Nephron progenitor cell (in vitro differentiated cells): ENCODE measurements around the gene CAMTA1.

Experiments
- DNase-seq: peaks from one replicate; pipeline ENCODE4 v3.0.0; 2021
- H3K27ac Mint-ChIP-seq: 2 replicates; pipeline ENCODE4 v1.8.0; 2021; ENCODE audit warnings: mild to moderate bottlenecking, moderate library complexity, mixed read lengths
- H3K27me3 Mint-ChIP-seq: 2 replicates; pipeline ENCODE4 v1.8.0; 2021; ENCODE audit warnings: mild to moderate bottlenecking, low read depth, mixed read lengths; ENCODE audit not compliant: poor library complexity
- H3K36me3 Mint-ChIP-seq: 2 replicates; pipeline ENCODE4 v1.8.0; 2021; ENCODE audit warnings: low read depth, mixed read lengths
- H3K4me1 Mint-ChIP-seq: 2 replicates; pipeline ENCODE4 v1.8.0; 2021; ENCODE audit warnings: mixed read lengths
- H3K4me3 Mint-ChIP-seq: 2 replicates; pipeline ENCODE4 v1.8.0; 2021; ENCODE audit warnings: mild to moderate bottlenecking, moderate library complexity, mixed read lengths
- H3K9me3 Mint-ChIP-seq: 2 replicates; pipeline ENCODE4 v1.8.0; 2021; ENCODE audit warnings: mild to moderate bottlenecking, moderate library complexity, mixed read lengths
- TF ChIP-seq, protein P1 (sequence below): fragments of 200-600 bp; sonication (generic); IDR thresholded peaks from 2 replicates; pipeline ENCODE4 v1.5.0; 2021; ENCODE audit warnings: antibody characterized with exemption

CAMTA1 gene

DNA sequence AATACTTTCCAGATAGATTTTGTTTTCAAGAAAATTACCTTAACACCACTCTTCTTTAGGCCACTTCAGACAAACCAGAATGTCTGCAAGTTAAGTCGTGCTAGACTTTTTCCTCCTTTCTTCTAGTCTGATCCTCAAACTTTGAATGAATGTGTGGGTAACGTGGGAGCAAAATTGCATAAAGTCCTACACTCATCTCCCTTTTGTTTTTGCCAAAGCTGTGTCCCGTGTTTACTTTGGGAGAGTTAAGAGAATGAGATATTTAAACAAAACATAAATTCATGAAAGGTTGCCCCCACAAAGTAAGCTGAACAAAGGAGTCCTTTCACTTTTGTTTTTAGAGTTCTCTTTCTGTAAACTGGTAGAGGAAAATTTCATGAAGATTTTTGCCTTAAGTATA, 969.0 kb downstream of the CAMTA1 start:
- Mint-ChIP-seq H3K4me3 (no peak overlapping the region), H3K36me3 (no peaks in the 10 kb centered on the region), H3K4me1 (peaks cover 36% of the 10 kb centered on the region), H3K27ac (no peak overlapping the region), H3K9me3 (no peaks in the 10 kb centered on the region), H3K27me3 (peaks cover 2% of the 10 kb centered on the region)
- TF ChIP-seq, protein P1, sequence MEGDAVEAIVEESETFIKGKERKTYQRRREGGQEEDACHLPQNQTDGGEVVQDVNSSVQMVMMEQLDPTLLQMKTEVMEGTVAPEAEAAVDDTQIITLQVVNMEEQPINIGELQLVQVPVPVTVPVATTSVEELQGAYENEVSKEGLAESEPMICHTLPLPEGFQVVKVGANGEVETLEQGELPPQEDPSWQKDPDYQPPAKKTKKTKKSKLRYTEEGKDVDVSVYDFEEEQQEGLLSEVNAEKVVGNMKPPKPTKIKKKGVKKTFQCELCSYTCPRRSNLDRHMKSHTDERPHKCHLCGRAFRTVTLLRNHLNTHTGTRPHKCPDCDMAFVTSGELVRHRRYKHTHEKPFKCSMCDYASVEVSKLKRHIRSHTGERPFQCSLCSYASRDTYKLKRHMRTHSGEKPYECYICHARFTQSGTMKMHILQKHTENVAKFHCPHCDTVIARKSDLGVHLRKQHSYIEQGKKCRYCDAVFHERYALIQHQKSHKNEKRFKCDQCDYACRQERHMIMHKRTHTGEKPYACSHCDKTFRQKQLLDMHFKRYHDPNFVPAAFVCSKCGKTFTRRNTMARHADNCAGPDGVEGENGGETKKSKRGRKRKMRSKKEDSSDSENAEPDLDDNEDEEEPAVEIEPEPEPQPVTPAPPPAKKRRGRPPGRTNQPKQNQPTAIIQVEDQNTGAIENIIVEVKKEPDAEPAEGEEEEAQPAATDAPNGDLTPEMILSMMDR, result no peak
- no peak for DNase-seq

DNA sequence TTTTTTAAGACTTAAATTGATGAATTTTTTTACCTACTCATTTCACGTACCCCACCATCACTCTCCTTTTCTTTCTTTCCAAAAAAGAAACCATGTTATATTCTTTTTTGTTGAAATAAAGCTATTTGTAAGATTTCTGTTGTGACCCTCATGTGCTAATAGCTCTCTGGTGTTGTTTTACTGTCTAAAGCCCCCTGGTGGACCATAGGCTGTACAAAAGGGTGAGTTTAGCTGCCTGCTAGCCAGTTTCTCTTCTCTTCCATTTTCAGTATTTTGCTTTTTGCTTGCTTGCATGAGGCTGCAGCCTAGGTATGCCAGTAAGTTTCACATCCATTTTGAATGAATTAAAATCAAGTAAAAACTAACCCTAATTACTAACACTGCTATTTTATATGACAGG, 970.2 kb downstream of the CAMTA1 start:
- no peaks in the 10 kb centered on the region for H3K36me3 Mint-ChIP-seq
- no peak for DNase-seq
- H3K9me3 Mint-ChIP-seq, result no peaks in the 10 kb centered on the region
- TF ChIP-seq, protein P1, result peak; percentile 44
- H3K27me3 Mint-ChIP-seq, result peaks cover 2% of the 10 kb centered on the region
- peaks cover 36% of the 10 kb centered on the region for H3K4me1 Mint-ChIP-seq
- no peak overlapping the region for H3K4me3 Mint-ChIP-seq
- H3K27ac Mint-ChIP-seq, result peak overlapping the region; percentile 50

DNA sequence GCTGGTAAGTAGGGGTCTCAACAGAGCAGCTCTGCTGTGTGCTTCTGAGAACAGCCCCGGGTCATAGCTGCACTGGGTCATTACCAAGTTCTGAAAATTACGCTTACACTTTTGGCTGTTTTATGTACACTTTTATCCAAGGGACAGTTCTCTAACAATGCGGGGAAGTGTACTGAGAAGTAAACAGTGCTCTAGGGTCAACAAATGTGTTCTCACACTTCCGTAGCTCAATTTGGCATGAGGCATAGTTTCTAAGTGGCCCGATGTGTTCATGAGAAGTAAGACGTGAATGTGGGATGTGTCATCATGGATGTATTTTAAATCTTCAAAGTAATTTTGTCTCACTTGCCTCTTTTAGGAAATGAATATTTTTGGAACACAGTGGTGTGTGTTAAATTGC, 975.0 kb downstream of the CAMTA1 start:
- DNase-seq, result no peak
- TF ChIP-seq, protein P1, result no peak
- peaks cover 10% of the 10 kb centered on the region for H3K4me1 Mint-ChIP-seq
- no peak overlapping the region for H3K4me3 Mint-ChIP-seq
- H3K9me3 Mint-ChIP-seq, result no peaks in the 10 kb centered on the region
- no peaks in the 10 kb centered on the region for H3K36me3 Mint-ChIP-seq
- no peak overlapping the region for H3K27ac Mint-ChIP-seq
- no peaks in the 10 kb centered on the region for H3K27me3 Mint-ChIP-seq

DNA sequence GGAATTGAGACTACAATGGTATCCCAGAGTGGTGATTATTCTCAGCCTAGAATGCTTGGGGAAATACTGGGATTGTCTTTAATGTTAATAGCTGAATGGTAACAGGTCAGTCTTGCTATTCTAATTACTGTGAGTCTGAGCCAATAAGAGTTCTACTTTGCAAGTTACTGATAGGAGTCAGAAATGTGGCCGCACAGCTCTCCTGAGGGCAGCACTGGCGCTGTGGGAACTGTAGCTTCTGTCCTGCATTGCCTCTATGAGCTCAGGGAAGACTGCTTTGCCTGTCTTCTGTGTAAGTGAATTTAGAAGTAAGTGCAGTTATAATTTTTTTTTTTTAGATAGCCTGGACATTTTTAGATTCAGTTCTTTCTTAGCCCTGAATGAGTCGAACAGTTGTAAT, 975.8 kb downstream of the CAMTA1 start:
- TF ChIP-seq, protein P1, result no peak
- no peaks in the 10 kb centered on the region for H3K36me3 Mint-ChIP-seq
- H3K27me3 Mint-ChIP-seq, result no peaks in the 10 kb centered on the region
- H3K4me3 Mint-ChIP-seq, result no peak overlapping the region
- H3K27ac Mint-ChIP-seq, result no peak overlapping the region
- H3K4me1 Mint-ChIP-seq, result peaks cover 2% of the 10 kb centered on the region
- no peak for DNase-seq
- no peaks in the 10 kb centered on the region for H3K9me3 Mint-ChIP-seq

DNA sequence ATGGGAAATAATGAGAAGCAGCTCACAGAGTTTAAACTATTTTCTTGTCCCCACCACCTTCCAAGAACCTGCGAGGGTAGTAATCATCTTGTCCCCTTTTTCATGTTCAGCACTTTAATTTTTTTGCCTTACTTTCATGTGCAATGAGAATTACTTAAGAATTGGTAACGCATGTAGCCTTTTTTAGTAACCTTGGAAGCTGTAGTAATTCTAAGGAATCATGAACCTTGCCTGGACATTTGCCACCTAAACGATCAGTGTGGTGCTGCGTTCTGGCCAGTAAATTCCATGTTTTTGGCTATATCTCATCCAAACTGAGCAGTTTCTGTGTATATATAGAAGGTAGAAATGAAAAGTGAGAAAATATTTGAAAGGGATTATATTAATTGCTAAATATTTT, 981.9 kb downstream of the CAMTA1 start:
- TF ChIP-seq, protein P1, result no peak
- no peaks in the 10 kb centered on the region for H3K27me3 Mint-ChIP-seq
- no peak overlapping the region for H3K4me3 Mint-ChIP-seq
- H3K36me3 Mint-ChIP-seq, result peaks cover 2% of the 10 kb centered on the region
- DNase-seq, result no peak
- H3K9me3 Mint-ChIP-seq, result no peaks in the 10 kb centered on the region
- no peak overlapping the region for H3K27ac Mint-ChIP-seq
- H3K4me1 Mint-ChIP-seq, result peaks cover 11% of the 10 kb centered on the region

DNA sequence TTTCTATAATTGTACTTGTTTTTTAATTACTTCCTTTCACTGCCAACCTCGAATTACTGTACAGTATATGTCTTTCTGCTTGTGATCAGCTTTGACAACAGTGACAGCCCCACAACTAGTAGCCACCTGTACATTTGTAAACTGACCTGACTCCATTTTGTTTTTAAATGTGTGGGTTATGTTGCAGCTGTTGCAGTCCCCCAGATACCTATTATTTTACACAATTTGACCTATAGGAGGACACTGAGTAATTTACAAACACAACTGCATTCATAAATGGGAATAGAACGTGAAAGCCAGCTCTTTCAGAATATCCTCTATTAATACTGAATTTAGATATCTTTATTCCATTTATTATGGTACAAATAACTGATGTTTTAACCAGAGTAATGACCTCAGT, 983.3 kb downstream of the CAMTA1 start:
- peaks cover 14% of the 10 kb centered on the region for H3K36me3 Mint-ChIP-seq
- H3K27ac Mint-ChIP-seq, result no peak overlapping the region
- TF ChIP-seq, protein P1, result no peak
- peaks cover 25% of the 10 kb centered on the region for H3K4me1 Mint-ChIP-seq
- no peaks in the 10 kb centered on the region for H3K27me3 Mint-ChIP-seq
- no peak for DNase-seq
- no peak overlapping the region for H3K4me3 Mint-ChIP-seq
- no peaks in the 10 kb centered on the region for H3K9me3 Mint-ChIP-seq
